ENCODE measurements around the gene AVEN.
"Not testable (repeated sequence)": the region's sequence is repeated elsewhere in the genome, so short reads cannot be mapped to it uniquely, and the experiment has no call there.

Gene AVEN

DNA sequence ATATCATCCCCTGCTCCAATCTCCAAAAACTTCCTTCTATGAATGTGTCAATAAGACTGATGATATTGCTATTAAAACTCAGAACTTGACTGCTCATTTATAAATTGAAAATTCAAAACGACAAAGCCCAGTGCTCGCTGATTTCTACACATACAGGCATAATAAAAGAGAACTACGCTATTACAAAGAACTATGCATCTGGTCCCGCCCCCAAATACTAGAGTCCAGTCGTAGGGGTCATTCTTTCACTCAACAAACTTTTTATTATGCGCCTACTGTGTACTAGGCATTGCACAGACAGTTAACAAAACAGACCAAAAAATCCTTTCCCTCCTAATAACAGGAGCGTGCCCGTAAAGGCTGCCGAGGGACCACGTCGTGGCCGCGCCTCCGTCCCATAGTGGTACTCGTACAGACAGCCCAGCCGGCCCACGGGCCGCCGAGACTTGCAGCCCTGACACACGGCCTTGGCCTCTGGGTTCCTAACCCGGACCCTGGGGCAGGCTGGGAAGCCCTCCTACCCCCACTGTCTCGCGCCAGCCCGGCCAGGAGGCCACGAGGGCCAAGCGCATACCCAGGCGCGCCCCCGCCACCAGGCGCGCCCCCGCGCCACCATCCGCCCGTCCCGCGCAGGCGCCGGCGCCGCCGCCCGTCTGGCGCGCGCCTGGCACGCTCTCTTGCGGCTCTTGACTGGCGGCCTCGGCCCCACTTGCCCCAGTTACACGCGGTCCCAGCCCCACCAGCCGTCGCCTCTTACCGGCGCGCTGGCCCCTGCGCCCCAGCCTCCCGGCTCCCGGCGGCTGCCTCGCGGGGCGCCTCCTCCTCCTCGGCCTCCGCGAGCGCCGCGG, 757 bp downstream of the AVEN start:
- DNase-seq = peak; percentile 77

DNA sequence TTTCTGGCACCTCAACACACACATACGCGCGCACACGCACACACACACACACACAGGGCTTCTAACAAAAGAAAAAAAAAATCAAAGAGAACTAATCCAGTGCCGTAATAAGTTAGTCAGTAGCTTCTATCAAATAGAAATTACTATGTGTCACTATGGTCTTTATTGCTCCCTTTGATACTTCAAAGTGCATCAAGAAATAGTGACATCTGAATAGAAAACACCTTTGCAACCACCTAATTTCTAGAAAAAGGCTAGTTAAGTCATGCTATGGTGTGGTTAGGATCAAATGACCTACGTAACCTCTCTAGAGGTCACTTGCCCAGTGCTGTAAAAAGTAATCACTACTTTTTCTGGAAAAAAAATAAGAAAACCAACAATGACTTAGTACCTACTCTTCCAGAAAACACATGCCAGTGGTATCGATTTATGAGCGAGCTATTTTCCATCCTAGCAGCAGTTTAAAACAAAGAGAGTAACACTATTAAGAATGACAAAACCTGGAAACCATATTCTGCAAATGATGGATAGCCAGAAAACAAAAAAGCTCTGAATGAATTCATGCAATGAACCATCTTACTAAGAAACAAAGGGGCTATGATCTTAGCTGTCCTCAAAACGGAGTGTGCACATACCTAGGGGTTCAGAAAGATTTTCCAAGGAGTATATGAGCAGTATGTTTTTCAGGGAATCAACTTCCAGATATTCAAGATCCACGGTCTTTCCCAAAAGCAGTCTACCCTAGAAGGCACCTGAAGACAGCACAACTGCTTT, 6.8 kb downstream of the AVEN start:
- DNase-seq = no peak

DNA sequence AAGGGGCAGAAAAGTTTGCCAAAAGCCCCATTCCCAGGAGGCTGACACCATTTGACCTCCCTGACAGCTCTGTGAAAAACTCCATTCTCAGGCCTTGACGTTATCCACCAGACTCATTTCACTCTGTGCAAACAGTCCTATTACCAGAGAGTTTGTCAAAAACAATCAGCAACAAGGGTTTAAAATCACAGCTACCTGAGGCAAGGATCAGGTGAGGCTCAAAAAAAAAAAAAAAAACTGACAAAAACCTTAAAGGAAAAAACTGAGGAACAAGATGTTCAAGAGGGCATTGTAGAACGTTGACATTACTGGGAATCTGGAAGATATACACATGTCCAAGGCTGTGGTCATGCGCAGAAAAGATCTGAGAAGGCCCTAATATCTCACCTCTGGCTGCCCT, 11.4 kb downstream of the AVEN start:
- no peak for DNase-seq

DNA sequence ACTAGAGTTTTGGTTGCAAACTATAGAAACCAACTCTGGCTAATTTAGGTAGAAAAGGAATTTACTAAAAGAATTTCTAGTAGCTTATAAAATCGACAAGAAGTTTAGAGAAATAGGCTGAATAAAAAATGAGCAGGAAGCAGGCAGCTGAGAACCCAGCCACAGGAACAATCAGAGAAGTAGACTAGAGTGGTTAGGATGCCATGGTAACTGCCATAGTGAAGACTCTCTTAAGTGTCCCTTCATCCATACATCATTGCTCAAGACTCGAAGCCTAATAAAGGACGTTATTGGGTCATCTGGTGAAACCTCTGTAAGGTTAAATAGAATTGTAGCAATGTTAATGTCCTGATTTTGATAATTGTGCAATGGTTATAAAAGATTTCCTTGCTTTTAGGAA, 13.8 kb downstream of the AVEN start:
- no peak for DNase-seq

DNA sequence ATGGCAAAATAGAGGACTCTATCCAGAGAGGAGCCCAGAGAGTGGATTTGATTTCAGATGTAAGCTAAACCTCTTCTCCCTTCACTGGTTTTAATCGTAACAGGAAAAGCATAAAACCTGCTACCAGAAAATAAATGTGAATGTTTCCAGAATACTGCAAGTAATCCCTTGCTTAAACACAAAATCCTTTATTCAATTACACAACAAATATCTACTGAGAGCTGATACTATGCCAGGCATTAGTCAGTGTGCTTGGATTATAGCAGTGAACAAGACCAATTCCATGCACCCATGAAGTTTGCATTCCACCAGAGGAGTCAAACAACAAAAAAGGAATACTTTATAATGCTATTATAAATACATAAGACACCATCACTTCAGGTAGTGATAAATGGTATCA, 15.1 kb downstream of the AVEN start:
- DNase-seq = peak; percentile 17

DNA sequence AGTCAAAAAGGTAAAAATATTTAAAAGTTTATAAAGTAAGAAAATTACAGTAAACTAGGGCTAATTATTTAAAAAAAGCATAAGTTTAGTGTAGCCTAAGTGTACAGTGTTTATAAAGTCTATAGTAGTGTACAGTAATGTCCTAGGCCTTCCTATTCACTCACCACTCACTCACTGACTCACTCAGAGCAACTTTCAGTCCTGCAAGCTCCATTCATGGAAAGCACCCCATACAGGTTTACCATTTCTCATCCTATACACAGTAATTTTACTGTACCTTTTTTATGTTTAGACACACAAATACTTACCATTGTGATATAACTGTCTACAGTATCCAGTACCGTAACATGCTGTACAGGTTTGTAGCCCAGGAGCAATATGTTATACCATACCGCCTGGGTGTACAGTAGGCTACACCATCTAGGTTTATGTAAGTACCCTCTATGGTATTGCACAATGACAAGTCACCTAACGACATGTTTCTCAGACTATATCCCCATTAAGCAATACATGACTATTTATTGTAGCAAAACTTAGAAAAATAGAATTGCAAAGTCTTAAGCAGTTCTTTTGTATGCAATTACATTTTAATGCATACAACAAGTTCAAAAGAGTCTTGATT, 19.5 kb downstream of the AVEN start:
- DNase-seq = no peak

DNA sequence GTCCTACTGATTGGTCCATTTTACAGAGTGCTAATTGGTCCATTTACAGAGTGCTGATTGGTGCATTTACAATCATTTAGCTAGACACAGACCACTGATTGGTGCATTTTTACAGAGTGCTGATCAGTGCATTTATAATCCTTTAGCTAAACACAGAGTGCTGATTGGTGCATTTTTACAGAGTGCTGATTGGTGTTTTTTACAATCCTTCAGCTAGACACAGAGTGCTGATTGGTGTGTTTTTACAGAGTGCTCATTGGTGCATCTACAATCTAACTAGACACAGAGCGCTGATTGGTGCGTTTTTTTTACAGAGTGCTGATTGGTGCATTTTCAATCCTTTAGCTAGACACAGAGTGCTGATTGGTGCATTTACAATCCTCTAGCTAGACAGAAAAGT, 20.3 kb downstream of the AVEN start:
- not testable (repeated sequence) for DNase-seq

DNA sequence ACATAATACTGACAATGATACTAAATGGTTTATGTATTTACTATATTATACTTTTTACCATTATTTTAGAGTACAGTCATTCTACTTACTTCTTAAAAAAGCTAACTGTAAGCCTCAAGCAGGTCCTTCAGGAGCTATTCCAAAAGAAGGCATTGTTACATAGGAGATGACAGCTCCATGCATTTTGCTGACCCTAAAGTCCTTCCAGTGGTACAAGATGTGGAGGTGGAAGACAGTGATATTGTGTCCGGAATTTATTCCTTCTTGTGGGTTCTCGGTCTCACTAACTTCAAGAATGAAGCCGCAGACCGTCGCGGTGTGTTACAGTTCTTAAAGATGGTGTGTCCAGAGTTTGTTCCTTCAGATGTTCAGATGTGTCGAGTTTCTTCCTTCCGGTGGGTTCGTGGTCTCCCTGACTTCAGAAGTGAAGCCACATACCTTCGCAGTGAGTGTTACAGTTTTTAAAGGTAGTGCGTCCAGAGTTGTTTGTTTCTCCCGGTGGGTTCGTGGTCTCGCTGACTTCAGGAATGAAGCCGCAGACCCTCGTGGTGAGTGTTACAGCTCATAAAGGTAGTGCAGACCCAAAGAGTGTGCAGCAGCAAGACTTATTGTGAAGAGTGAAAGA, 20.9 kb downstream of the AVEN start:
- DNase-seq = no peak

DNA sequence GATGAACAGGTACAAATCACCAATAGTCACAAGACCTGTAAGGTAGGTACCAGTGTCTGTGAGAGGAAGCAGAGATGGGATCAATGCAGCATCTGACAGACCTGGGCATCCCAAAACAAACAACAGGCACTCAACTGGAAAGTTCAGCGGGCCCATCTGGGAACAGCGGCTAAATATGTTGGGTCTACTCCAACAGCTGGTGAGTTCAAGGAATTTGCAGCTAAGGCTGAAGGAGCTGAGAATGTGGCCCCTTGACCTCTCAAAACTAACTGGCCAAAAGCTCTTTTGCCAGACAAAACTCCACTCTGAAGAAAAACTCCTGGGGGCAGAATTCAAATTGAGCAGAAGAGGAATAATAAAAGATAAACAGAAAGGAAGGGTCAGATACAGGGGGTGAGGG, 24.4 kb downstream of the AVEN start:
- DNase-seq = peak; percentile 8

DNA sequence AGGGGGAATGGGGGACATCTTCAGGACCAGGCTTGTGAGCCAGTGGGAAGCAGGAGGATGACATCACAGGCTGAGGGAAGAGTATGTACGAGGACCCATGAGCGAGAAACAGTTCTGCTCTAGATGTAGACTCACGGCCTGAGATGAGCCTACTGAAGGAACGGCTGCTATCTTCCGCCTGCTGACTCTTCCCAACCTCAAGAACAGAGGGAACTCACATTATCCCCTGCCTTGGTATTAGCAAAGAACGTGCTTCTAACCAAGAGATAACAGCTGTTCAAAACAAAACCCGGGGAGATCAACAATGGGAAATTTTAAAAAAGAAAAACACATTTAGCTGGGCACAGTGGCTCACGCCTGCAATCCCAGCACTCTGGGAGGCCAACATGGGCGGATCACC, 25.3 kb downstream of the AVEN start:
- DNase-seq = no peak

DNA sequence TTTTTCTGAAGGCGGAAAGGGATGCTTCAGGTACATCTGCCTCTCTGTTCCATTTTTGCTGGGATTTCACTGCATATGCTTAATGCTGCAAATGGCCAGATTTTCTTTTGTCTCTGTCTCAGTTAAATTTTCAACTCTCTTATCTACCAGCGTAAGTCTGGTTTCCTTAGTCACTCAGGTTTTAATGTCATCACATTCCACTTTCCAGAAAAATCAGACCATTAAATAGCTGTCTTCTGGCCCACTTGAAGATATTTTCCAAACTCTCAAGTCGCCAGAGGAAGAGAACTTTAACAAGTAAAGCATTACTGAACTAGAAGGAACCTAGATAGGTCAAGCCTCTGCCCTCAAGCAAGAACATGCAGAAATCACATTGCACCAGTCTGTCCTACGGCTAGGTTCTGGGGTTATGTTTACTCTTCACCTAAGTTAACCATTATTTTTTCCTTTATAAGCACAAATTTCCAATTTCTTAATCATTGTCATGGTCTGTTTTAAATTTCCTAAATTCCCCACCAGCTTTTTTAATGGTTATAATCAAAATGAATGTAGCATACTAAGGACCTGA, 26.5 kb downstream of the AVEN start:
- no peak for DNase-seq

DNA sequence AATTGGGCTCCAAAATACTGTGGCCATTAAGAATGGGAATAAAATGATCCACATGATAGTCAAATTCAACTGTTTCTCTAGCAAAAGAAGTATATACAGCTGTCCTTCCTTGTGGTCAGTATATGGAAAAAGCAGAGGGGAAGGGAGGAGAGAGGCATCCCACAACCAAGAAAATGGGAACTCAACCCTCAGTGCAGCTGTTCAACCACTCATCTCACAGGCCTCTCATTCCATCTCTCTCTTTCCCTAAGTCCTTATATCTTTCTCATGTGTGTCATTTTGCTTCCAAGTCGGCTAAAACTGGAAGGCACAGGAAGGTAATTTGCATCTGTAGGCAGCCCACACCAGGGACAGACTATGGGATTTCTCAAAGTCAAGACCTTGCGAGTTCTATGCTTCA, 27.5 kb downstream of the AVEN start:
- DNase-seq = peak; percentile 12

DNA sequence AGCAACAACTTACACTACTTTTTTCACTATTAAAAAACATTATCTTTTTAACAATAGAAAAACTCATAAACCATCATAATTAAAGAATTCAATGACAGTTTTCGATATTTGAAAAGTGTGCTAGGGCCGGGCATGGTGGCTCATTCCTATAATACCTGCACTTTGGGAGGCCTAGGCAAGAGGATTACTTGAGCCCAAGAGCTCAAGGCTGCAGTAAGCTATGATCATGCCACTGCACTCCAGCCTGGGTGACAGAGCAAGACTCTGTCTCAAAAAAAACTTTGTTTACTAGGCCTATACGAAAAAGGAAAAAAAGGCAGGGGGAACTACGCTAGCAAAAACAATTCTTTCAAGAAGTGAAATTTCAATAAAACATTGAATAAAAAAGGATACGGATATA, 28.1 kb downstream of the AVEN start:
- no peak for DNase-seq

DNA sequence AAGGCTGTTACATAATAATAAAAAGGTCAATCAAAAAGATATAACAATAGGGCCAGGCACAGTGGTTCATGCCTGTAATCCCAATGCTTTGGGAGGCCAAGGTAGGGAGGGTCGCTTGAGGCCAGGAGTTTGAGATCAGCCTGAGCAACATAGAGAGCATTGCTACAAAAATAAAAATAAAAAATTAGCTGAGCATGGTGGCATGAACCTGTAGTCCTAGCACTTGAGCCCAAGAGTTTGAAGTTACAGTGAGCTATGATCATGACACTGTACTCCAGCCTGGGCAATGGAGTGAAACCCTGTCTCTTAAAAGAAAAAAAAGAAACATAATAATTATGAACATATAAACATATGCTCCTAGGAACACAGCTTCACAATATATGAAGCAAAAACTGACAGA, 29.3 kb downstream of the AVEN start:
- DNase-seq = no peak

DNA sequence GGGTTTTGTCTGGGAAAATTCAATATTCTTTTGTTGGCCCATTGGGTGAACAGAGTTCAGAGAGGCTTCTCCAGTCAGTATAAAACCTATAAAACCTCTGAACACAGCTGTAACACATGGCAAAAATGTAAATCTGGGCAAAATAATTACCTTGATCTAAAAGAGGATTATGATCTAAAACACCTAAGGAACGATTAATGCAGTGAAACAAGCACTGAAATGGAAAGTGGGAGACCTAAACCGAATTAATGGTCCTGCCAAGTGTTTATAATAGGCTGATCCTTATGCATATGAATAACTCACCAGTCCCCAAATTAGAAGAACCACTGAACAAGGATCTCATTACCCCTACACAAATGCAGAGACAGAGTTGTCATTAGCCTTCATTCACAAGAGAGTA, 32.6 kb downstream of the AVEN start:
- DNase-seq = no peak

DNA sequence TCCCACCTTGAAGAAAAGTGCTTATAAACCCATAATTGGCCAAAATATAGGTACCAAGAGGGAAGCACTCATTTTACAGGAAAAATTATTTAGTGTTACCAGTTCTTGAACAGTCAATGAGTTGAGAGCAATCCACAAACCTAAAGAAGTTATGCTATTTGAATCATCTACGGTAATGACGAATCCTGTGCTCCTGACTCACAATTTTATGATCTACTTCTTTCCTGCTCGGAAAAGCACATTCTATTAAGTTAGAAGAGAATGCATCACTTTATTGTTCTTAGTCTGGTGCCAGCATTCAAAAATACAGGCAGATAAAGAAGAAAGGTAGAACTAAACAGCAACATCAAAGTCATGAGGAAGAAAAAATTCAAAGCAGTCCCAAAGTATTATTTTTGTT, 37.5 kb downstream of the AVEN start:
- DNase-seq = peak; percentile 24

DNA sequence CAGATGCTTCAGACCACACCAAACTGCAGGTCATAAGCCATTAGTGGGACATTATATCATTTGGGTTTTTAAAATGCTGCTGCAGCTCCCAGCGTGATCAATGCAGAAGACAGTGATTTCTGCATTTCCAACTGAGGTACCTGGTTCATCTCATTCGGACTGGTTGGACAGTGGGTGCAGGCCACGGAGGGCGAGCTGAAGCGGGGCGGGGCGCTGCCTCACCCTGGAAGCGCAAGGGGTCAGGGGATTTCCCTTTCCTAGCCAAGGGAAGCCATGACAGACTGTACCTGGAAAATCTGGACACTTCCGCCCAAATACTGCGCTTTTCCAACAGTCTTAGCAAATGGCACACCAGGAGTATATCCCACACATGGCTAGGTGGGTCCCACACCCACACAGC, 43.3 kb downstream of the AVEN start:
- not testable (repeated sequence) for DNase-seq

DNA sequence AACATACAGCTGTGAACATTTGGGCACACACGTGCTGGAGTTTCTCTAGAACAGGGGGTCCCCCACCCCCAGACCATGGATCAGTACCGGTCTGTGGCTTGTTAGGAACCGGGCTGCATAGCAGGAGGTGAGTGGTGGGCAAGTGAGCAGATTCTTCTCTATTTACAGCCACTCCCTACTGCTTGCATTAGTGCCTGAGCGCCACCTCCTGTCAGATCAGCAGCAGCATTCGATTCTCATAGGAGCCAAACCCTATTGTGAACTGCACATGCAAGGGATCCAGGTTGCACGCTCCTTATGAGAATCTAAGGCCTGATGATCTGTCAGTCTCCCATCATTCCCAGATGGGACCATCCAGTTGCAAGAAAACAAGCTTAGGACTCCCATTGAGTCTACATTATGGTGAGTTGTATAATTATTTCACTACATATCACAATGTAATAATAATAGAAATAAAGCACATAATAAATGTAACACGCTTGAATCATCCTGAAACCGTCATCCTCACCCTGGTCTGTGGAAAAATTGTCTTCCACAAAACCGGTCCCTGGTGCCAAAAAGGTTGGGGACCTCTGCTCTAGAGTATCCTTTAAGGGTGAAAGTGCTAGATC, 44.9 kb downstream of the AVEN start:
- peak; percentile 28 for DNase-seq

DNA sequence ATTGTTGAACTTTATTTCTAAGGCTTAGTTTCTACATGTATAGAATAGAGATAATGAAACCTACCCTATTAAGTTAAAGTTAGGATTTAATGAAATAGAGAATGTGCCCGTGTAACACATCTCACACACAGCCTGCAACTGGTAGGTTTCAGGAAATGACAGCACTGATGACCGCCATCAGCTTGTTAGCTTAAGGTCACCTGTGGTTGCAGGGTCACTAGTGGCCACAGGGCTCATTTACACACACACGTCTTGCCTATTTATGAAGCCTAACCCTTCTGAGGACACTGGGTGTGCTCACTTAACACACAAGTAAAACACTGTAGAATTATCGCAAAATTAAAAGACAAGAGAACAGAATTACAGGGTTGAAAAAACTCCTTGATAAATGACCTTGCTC, 50.6 kb downstream of the AVEN start:
- no peak for DNase-seq

DNA sequence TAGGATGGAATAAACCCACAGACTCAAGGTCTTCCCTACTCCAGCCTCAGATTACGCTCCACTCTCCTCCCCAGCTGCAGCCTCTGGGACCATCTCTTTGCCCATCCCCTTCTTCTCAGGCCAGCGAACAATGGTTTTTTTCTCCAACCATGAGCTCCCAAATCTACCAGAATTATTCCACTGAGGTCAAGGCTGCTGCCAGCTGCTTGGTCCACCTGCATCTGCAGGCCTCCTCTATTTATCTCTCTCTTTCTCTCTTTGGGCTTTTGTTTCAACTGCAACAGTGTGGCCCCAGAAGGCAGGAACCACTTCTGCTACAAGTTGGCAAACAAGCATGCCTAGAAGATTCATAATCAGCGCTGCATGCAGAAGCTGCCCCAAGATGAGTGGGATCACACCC, 51.6 kb downstream of the AVEN start:
- DNase-seq = no peak

DNA sequence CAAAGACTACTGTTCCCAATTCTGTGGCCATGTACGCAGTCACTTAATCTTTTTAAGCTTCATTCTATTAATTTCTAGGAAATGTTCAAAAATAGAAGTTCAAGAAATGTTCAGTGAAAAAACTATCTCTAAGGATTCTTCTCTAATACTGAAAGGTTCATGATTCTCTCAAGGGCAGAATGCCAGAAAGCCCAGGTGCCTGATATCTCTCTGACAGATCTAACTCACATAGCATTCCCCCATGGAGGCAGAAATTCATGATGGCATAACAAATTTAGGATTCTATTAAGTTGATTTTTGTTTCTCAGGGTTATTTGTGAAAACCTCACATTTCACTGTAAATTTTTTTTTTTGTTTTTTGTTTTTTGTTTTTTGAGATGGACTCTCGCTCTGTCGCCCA, 53.3 kb downstream of the AVEN start:
- DNase-seq = peak; percentile 52

DNA sequence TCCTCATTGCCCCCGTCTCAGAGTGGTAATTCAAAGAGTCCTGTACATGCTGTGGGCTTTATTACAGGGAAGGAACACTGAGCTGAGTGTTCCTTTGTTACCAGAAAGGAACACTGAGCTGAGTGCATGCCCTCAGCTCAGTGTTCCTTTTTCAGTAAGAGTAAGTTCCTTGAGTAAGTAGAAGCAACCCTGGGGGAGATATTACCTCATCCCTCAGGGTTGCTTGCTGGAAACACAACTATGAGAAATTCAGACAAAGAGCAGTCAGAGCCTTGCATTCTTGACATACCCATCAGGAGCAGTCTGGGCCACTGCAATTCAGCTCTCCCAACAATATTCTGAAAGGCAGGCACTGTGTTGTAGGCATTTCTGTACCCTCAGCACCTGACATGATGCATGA, 53.7 kb downstream of the AVEN start:
- DNase-seq = peak; percentile 92

DNA sequence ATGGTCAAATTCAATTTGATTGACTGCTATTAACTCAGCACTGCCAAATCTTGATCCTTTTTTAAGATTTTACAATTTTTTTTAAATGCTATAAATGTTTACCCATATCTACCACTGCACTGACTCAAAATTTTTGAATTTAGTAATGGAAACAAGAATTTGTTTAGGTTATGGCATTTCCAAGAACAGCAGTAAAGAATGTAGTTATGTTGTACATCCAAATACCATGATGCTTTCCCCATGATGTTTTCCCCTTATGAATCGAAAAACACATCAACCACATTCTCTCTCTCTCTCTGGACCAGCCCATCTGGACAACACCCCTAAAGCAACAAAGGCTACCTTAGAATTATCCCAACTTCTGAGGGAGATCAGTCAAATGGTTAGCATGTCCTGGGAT, 56.5 kb downstream of the AVEN start:
- DNase-seq = no peak

Data from fibroblast of upper back skin (primary cell).